ENCODE results near the gene EDEM3.
"Not testable (repeated sequence)": the region's sequence is repeated elsewhere in the genome, so short reads cannot be mapped to it uniquely, and the experiment has no call there.

Gene EDEM3

GRCh38 chr1:184754476-184755225 is at the start of gene EDEM3:
Gene EDEM3 (minus strand): TSS chr1:184754858. CDS start chr1:184754646, 212 bp downstream.
- DNase-seq (ENCODE audit: low read depth in 2 of 2), result peak; percentile 90 to 92

GRCh38 chr1:184804220-184804619 is 49.6 kb upstream of the EDEM3 start:
- no peak for DNase-seq (ENCODE audit: low read depth in 2 of 2)

GRCh38 chr1:184803180-184803492 is 48.5 kb upstream of the EDEM3 start:
- no peak for DNase-seq (ENCODE audit: low read depth in 2 of 2)

- no peak for DNase-seq (ENCODE audit: low read depth in 2 of 2)
These were observed 47.9 kb upstream of the EDEM3 start for GRCh38 chr1:184802354-184803179.

GRCh38 chr1:184801503-184801902 is 46.8 kb upstream of the EDEM3 start:
- DNase-seq (ENCODE audit: low read depth in 2 of 2), result no peak

- DNase-seq (ENCODE audit: low read depth in 2 of 2), result no peak
These were observed 46.2 kb upstream of the EDEM3 start for GRCh38 chr1:184800876-184801275.

GRCh38 chr1:184793967-184794366 is 39.3 kb upstream of the EDEM3 start:
- no peak for DNase-seq (ENCODE audit: low read depth in 2 of 2)

- DNase-seq (ENCODE audit: low read depth in 2 of 2), result no peak
These were observed 37.9 kb upstream of the EDEM3 start for GRCh38 chr1:184792450-184792969.

- DNase-seq (ENCODE audit: low read depth in 2 of 2), result no peak
These were observed 36.9 kb upstream of the EDEM3 start for GRCh38 chr1:184791550-184791900.

- DNase-seq (ENCODE audit: low read depth in 2 of 2), result no peak
These were observed 36.2 kb upstream of the EDEM3 start for GRCh38 chr1:184790642-184791549.

- DNase-seq (ENCODE audit: low read depth in 2 of 2), result no peak
These were observed 35.2 kb upstream of the EDEM3 start for GRCh38 chr1:184789884-184790283.

- no peak for DNase-seq (ENCODE audit: low read depth in 2 of 2)
These were observed 34.3 kb upstream of the EDEM3 start for GRCh38 chr1:184788970-184789369.

- DNase-seq (ENCODE audit: low read depth in 2 of 2), result no peak
These were observed 30.9 kb upstream of the EDEM3 start for GRCh38 chr1:184785529-184785928.

- DNase-seq (ENCODE audit: low read depth in 2 of 2), result not testable (repeated sequence)
These were observed 29.1 kb upstream of the EDEM3 start for GRCh38 chr1:184783723-184784122.

- DNase-seq (ENCODE audit: low read depth in 2 of 2), result no peak
These were observed 27.3 kb upstream of the EDEM3 start for GRCh38 chr1:184781941-184782340.

- no peak for DNase-seq (ENCODE audit: low read depth in 2 of 2)
These were observed 21.2 kb upstream of the EDEM3 start for GRCh38 chr1:184775885-184776284.

- DNase-seq (ENCODE audit: low read depth in 2 of 2), result no peak
These were observed 20.7 kb upstream of the EDEM3 start for GRCh38 chr1:184775329-184775728.

- no peak for DNase-seq (ENCODE audit: low read depth in 2 of 2)
These were observed 19.2 kb upstream of the EDEM3 start for GRCh38 chr1:184773762-184774320.

- DNase-seq (ENCODE audit: low read depth in 2 of 2), result no peak
These were observed 16.6 kb upstream of the EDEM3 start for GRCh38 chr1:184771190-184771691.

- no peak for DNase-seq (ENCODE audit: low read depth in 2 of 2)
These were observed 15.7 kb upstream of the EDEM3 start for GRCh38 chr1:184770181-184770979.

GRCh38 chr1:184769241-184769640 is 14.6 kb upstream of the EDEM3 start:
- DNase-seq (ENCODE audit: low read depth in 2 of 2), result no peak

Measured in stimulated activated CD8-positive, alpha-beta memory T cell treated with anti-CD3 and anti-CD28 coated beads, Interleukin-7, amount 100 ng/mL, for 1 hour (primary cell).